Activated CD8-positive, alpha-beta memory T cell treated with anti-CD3 and anti-CD28 coated beads, Interleukin-2, amount 50 U/mL, for 1 hour (primary cell): Measurements from ENCODE around the gene CNNM2.
"Not testable (repeated sequence)": the region's sequence is repeated elsewhere in the genome, so short reads cannot be mapped to it uniquely, and the experiment has no call there.

Experiments
- DNase-seq: peaks from one replicate; pipeline ENCODE4 v3.0.0-alpha.2; 2020; ENCODE audit errors: extremely low read depth

The CNNM2 gene

DNA sequence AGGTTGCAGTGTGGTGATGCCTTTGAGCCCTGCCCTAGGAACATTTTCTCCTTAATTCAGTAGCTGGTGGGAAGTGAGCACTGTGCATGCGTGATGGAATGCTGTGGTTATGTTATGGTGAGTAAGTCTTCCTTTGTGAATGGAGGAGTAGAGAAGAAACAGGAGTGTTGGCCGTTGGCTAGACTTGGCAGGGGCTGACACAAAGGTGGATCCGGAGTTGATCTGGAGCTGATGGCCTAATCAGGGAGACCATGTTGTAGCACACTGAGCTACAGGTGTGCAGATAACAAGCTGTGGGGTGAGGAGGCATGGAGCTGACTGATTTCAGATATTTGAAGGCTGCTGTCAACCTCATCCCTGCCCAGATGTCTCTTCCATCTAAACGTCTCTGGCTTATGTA is 122.3 kb downstream of the CNNM2 start:
- DNase-seq = no peak

DNA sequence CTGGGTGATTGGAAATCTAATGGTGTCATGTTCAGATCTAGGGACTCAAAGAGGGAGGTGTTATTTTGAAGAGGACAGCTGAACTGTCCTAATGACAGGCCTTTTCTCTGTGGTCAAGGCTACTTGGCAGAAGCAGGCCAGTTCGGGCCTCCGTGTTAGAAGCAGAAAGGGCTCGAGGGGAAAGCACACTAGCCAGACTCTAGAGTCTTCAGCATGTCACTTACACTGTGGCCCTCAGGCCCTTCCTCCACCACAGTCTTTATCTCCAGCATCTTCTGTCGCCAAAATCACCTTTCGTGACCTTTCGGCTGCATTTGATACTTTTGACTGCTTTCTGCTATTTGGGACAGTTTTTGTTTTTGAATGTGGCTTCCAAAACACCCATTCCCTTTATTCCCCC is 123.3 kb downstream of the CNNM2 start:
- DNase-seq = no peak

DNA sequence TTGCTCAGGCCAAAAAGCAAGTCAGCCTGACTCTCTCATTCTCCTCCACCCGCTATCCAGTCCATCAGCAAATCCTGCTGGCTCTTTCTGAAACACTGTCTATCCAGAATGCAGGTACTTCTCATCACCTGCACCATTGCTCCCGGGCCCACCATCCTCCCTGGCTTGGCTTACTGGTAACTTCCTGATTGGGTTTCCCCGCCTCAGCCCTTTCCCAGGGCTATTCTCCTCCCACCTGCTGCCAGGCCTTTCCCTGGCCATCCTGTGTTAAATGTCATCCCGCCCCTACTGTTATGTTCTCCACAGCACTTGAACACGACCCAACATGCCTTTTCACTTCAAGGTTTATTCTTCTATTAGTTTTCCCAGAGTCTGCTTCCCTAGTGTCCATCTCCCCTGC is 124.0 kb downstream of the CNNM2 start:
- no peak for DNase-seq

DNA sequence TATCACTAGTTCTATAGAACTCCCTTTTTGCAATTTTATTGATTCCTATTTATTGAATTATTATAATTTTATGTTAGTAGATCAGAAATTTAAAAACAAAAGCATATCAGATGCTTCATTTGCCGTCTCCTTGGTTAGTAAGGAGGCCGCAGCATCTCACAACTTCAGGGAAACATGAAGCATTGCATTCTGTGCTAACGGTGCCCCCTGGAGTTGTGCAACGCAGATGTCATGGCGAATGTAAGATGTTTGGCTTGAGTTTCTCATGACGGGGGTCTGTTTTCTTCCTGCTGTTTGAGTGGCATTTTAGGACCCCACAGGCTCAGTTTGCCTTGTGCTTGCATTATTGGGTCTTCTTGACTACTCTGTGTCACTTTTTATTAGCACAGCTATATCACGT is 124.8 kb downstream of the CNNM2 start:
- no peak for DNase-seq

DNA sequence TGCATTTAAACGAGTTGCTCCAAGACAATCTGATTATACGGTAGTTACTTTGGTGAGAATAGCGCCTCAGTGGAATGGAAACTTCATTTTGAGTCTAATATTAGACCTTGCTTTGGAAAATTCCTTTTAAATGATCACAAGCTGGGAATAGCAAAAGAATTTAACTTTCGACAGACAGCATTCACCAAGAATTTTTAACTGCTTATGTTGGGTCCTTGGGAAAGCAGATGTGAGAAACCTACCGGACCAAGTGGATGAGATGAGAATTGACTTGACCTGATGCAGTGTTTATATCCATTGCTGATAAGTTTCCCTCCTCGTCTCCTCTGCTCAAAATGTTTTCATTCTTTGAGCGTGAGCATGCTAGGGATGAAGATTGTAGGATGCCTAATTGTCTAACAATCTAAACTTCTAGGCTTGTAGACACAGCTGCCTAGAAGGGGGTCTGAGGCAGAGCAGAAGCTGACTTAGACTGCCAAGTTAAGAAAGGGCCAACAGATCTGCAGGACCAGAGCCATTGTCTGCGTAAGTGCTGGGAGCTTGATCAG is 126.9 kb downstream of the CNNM2 start:
- no peak for DNase-seq

DNA sequence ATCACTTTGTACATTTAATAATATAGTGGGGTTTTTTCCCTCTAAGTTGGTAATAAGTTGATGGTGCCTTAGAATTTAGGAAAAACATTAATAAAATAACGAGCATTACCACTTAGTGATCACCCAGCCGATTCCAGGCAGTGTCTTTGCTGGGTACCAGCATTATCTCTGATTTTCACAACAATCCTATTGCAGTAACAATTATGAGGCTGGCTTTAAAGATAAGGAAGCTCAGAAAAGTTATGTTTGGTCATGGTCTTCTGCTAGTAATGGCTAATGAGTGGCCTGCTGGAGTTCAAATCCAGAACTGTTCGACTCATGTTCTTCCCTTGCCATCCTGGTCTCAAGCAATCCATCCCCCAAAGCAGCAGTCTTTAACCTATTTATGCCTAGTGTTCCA is 127.9 kb downstream of the CNNM2 start:
- DNase-seq = no peak

DNA sequence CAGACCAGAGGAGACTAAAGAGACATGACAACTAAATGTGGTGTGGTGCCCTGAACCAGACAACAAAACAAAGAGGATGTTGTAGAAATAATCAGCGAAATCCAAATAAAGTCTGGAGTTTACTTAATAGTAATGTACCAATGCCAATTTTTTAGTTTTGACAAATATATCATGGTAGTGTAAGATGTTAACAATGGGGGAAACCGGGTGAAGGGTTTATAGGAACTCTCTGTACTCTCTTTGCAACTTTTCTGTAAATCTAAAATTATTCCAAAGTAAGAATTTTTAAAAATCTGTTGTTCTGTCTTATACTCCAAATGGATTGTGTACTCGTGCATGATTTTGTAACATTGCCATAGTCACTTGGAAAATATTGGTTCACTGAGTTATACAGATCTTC is 129.3 kb downstream of the CNNM2 start:
- no peak for DNase-seq

DNA sequence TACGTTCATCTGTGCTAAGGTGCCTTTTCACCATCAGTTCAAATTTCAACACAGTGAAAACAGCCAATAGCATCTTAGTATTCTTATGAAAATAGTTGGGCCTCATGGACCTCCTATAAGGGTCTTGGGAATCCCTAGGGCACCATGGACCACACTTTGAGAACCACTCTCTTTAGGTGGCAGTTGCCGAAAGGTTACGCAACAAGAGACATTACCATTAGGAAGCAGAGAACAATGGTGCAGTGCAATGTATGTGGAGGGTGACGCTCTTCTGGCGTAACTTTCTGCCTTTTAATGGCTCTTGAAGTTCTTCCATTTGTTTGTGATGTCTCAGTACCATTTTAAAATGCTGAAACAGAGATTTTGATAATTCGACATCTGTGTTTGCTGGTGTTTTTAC is 131.1 kb downstream of the CNNM2 start:
- DNase-seq = no peak

DNA sequence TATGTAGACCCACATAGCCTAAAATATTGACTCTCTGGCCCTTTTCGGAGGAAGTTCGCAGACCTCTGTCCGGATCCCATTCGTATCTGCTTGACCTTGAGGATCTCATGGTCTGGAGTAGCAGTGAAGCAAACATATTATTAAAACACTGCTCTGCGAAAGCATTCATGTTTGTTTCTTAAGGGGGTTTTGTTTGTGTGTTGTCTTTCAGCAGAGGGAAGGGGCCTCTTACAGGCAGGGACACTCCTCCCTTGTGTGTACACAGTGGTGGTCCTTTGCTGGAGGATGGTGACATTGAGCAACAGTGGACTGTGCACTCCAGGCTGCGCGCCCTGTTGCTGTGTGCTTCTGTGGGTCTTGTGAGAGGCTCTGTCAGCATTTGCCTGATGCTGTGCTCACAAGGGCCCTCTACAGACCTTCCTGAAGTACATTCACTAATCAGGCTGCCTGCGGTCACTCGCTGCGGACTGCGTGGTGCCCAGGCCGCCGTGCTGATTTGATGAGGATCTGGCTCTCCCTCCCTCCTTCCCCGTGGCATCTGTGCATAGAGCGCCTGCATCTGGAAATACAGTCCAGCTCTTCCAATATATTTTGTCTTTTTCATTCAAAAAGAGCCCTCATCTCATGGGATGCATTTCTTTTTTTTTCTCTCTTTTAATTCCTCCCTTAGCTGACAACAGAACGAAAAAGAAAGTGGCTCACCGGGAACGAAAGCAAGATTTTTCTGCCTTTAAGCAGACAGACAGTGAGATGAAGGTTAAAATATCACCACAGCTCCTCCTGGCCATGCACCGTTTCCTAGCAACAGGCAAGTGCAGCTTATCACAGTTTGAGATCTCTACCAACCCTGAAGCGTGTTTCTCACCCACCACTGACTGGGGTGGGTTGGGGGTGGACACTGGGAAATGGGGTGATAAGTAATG is 135.8 kb downstream of the CNNM2 start:
- peak; percentile 28 for DNase-seq

DNA sequence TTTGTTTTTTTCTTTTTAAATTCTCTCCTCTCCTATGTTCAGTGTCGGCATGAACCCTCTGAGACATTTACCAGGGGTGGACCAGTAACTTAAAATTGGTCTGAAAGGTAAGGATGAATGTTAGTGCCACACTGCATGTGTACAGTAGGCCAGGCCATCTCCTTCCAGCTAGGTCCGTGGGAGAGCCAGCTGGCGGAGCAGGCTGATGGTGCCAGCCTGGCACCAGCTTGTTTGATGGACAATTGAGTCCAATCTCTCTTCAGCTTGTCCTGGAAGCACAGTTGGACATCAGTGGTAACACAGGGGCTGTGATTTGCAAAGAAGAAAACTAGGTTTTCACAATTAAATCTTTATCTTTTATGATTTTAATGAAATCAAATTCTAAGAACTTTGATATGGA is 136.5 kb downstream of the CNNM2 start:
- DNase-seq = no peak

DNA sequence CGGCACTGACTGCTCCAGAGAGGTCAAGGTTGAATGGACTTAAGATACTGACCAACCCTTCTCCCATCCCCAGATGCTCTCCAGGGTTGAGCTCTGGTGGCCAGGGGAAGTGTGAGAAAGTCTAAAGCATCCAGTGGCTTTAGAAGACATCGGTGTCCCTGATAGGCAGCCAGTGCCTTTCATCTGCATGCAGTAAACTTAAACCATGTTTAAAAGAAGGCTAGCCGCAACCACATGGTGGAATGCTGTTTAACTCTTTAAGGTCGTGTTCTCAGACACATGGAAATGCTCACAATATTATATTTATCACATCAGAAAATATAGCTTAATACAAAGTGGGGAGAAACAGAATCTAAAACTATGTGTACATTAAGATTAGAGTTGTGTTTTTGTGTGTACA is 137.0 kb downstream of the CNNM2 start:
- DNase-seq = no peak

DNA sequence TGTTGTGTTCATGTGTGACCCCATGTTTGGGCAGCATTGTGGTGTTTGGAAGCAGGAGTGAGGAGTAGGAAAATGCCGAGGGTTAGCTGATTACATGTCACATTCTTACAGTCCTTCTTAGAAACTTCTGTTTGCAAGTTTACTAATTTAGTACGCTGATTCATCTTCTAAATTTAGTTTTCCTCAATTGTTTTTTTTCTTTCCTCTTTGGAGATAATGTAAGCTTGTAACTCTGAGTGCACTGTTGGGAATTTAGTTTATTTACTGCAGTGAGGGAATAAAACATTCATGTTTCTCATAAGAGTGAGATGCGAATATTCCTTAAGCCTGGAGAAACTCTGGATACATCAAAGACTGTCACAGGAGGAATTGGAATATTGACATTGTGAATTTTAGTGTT is 139.9 kb downstream of the CNNM2 start:
- no peak for DNase-seq

DNA sequence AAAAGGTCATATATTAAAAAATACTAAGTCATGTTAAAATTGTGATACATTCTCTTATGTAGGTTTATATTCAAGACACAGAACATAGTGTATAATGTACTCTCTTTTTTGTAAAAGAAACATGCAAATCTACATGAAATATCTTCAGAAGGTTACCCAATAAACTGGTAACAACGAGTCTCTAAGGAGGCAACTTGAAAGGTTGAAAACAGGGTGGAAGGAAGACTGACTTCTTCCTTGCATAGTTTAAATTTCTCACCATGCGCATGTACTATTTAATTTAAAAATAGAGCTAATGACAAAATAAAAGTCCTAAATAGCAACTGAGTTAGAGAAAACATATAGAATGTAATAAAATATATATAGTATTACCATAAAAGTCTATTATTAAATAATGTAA is 142.5 kb downstream of the CNNM2 start:
- DNase-seq = no peak

DNA sequence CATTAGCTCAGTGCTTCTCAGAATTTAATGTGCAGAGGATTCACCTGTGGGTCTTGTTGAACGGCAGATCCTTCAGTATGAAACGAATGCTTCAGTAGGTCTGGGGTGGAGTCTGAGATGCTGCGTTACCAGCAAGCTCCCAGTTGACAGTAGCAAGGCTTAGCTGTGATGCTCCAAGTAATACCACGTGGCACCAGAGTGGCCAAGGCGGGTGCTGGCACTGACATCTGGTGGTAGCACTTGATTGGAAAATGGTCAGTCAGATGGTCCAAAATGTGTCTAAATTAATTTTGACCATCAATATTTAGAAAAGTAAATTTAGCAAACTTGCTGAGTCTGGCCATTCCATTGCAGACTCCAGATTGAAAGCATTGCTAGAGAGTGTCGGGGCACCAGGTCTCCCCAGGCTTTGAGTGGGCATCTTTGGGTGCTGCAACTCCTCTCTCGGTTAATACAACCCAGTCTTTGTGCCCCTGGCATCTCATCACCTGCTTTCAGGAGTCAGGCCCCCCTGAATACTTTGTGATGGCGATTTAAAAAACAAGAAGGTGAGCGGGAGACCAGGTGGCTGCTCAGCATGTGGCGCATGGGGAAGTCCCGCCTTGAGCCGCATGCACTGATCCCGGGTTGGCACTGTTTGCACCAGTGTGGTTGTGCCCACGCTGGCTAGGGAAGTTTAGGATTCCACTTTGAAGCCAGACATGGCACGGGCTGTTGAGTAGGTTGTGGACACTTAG is 144.9 kb downstream of the CNNM2 start:
- DNase-seq = no peak

DNA sequence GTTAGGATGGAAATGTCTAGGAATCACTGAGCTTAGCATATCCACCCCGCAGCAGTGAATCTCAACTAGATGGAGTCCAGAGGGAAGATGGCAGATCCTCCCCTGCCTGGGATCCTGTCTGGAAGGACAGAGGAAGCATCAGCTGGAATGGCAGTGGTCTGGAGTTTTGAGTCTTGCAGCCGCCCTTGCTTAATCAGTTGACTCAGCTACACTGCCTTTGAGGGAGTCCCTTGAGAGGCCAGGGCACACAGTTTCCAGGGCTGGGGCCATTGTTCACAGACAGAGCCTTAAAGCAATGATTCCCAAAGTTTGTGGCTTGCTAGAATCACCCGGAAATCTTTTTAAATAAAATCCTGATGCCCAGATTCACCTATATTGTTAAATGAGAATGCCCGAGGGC is 146.9 kb downstream of the CNNM2 start:
- no peak for DNase-seq

DNA sequence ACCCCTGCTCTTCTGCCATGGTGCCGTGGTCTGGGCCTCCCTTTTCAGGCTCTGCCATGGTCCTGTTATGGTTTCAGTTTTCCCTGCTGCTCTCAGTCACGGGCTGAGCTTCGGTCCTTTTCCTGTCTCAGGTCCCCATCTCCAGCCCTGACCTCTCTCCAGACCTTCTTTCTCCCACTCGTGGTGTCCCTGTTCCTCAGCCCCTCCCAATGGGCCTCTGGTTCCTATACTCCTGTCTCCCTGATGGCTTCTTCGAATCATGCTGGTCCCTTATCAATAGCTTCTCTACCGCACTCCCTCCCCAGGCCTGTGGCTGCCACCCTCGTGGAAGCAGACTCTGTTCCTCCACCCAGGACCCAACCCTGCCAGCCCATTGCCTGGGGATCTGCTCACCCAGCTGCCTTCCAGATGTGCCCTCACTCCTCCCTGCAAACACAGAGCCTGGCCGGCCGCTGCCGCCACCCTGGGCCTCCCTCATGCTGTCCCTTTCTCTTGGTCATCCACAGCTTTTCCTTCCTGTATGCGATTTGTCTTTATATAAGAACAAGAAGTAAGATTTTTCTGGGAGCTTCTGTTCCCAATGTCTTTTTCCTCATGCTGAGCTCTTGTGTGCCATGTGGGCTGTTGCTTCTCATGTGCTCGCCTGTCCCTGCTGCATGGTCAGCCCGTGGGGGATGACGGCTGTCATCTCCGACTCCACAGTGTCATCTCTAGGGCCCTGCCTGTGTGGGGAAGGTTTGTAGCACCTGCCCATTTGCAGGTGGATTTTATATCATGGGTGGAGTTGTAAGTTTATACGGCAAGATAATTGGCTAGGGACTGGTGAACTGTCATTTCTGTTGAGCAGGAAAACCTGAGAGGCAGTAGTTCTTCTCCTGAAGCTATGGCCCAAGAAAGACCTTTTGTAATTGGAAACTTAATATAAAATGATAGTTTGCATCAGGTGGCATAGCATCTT is 148.3 kb downstream of the CNNM2 start:
- DNase-seq = no peak

DNA sequence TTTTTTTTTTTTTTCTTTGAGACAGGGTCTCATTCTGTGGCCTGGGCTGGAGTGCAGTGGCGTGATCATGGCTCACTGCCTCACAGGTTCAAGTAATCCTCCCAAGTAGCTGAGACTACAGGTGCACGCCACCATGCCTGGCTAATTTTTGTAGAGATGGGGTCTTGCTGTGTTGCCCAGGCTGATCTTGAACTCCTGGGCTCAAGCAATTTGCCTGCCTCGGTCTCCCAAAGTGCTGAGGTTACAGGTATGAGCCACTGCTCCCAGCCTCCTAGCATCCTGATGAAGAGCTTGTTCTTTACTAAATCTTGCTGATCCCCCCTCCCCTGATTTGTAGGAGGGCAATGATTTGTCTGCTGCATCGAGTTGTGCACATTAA is 149.0 kb downstream of the CNNM2 start:
- not testable (repeated sequence) for DNase-seq

DNA sequence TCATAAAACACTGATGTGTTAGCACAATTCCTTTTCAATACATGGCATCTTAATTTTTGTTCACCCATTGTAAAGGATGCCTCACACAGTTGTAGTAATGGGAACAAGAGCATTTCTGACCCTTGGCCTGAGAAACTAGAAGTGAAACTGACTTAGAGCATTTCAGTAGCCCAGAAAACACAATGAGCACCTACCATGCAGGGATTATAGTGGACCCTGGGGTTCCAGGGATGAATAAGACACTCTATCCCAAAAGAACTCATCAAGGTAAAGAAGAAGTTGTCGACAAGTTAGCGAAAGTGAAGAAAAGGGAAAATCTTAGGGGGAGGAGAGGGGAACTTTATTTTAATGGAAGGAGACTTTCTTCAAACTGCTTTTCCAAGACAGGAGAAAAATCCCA is 149.4 kb downstream of the CNNM2 start:
- DNase-seq = no peak

DNA sequence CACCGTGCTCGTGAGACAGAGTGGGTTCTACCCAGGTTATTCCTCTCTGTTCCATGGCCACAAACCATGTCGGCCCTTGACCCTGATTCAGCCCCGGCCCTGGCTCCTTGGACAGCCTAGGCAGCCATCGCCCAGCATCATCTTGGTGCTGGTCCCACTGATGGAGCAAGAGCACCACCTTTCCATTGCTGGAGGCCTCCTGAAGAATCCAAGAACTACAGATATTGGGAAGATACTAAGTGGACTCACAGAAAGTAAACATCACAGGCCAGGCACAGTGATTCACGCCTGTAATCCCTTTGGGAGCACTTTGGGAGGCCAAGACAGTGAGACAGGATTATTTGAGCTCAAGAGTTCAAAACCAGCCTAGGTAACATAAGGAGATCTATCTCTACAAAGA is 149.9 kb downstream of the CNNM2 start:
- DNase-seq = no peak

DNA sequence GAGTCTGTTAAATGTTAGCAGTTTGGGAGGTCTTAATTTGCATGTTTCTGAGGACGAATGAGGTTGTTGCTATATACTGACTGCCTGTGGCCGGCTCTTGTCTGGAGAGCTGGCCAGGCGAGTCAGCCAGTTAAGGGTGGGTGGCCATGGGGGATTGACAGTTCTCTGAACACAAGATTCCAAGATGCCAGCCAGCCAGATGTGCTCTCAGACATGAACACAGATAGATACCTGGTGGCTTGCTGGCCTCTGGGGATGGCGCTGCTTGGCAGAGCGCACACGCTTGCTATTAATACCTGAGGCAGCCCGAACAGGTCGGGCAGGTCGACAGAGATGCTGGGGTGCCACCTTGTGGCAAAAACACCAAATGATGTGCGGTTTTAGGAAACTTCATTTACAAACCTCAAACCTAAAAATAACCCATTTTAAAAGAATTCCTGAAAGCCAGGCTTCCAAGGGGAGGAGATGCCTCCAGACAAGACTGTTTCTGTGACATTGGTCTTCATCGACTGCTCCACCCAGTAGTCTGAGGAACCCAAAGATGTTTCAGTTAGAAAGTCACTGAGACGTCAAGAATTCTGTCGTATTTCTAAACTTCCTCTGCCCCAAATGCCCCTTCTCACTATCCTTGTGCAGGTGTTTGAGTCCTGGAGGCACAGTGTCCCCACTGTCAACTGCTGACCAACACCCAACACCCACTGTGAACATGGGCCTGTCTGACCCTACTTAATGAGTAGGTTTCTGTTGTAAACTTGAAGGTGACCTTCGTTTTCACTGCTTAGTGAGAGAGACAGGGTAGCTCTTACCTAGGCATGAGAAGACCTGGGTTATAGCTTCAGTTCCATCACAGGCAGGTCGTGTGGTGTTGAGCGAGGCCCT is 151.6 kb downstream of the CNNM2 start:
- peak; percentile 30 for DNase-seq

DNA sequence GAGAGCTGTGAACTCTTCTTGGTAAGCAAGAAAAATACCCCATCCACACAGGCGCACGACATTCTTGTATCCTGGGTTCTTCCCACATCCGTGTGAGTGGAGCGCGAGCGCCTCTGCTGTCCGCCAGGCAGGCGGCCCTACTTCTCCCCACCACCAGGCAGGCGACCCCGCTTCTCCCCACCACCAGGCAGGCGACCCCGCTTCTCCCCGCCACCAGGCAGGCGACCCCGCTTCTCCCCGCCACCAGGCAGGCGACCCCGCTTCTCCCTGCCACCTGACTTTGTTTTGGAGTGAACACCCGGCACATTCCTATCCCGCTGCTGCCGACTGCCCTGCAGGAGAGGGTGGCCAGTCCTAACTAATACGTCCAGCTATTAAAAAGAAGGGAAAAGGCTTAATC is 154.2 kb downstream of the CNNM2 start:
- DNase-seq = no peak
